Trophoblast cell (in vitro differentiated cells and primary cell): ENCODE data around the gene GYG1.

Experiments
- DNase-seq, 2 donors: peaks; one replicate each; pipeline ENCODE4 v3.0.0-alpha.2; 2016
- H2AFZ ChIP-seq: 2 replicates; pipeline ENCODE4 v1.6.1; 2013; ENCODE audit warnings: low read length, moderate library complexity, mild to moderate bottlenecking; ENCODE audit not compliant: insufficient read depth, poor library complexity
- H2AK5ac ChIP-seq: 2 replicates; pipeline ENCODE4 v1.6.1; 2013; ENCODE audit warnings: mild to moderate bottlenecking, low read length
- H2BK120ac ChIP-seq: 2 replicates; pipeline ENCODE4 v1.6.1; 2013; ENCODE audit warnings: low read length, mild to moderate bottlenecking, moderate library complexity; ENCODE audit not compliant: insufficient read depth, poor library complexity
- H2BK12ac ChIP-seq: 2 replicates; pipeline ENCODE4 v1.6.1; 2013; ENCODE audit warnings: mild to moderate bottlenecking, low read length, moderate library complexity
- H2BK5ac ChIP-seq: 2 replicates; pipeline ENCODE4 v1.6.1; 2013; ENCODE audit warnings: low read length, low read depth, moderate library complexity, mild to moderate bottlenecking; ENCODE audit not compliant: poor library complexity
- H3K14ac ChIP-seq: 2 replicates; pipeline ENCODE4 v1.6.1; 2013; ENCODE audit warnings: mild to moderate bottlenecking, low read length
- H3K18ac ChIP-seq: 2 replicates; pipeline ENCODE4 v1.6.1; 2013; ENCODE audit warnings: mild to moderate bottlenecking, low read length
- H3K23ac ChIP-seq: 2 replicates; pipeline ENCODE4 v1.6.1; 2013; ENCODE audit warnings: low read length
- H3K27ac ChIP-seq: 2 replicates; pipeline ENCODE4 v1.5.1; 2013; ENCODE audit warnings: low read depth, mild to moderate bottlenecking, inconsistent platforms, low read length, moderate library complexity
- H3K27me3 ChIP-seq: 2 replicates; pipeline ENCODE4 v1.6.1; 2013; ENCODE audit warnings: inconsistent platforms, mild to moderate bottlenecking, low read length, moderate library complexity; ENCODE audit not compliant: insufficient read depth
- H3K36me3 ChIP-seq, 2 experiments: 1 replicate in 1 of 2; 2 replicates in 1 of 2; pipeline ENCODE4 v1.6.1; 2013; ENCODE audit warnings: low read length in 2 of 2, mild to moderate bottlenecking in 2 of 2, moderate library complexity in 1 of 2; ENCODE audit not compliant: insufficient read depth in 2 of 2, control insufficient read depth in 1 of 2
- H3K4ac ChIP-seq: 2 replicates; pipeline ENCODE4 v1.6.1; 2013; ENCODE audit warnings: low read depth, mild to moderate bottlenecking, low read length, moderate library complexity
- H3K4me1 ChIP-seq, 2 experiments: 1 replicate in 1 of 2; 2 replicates in 1 of 2; pipeline ENCODE4 v1.6.1; 2013; ENCODE audit warnings: low read length in 2 of 2, mild to moderate bottlenecking in 2 of 2, moderate library complexity in 1 of 2; ENCODE audit not compliant: insufficient read depth in 2 of 2, control insufficient read depth in 1 of 2
- H3K4me2 ChIP-seq: 2 replicates; pipeline ENCODE4 v1.6.1; 2013; ENCODE audit warnings: inconsistent platforms, mild to moderate bottlenecking, low read length, moderate library complexity
- H3K4me3 ChIP-seq: 2 replicates; pipeline ENCODE4 v1.5.1; 2013; ENCODE audit warnings: mild to moderate bottlenecking, low read depth, low read length, inconsistent platforms
- H3K79me1 ChIP-seq: one replicate; pipeline ENCODE4 v1.6.1; 2013; ENCODE audit warnings: low read length
- H3K79me2 ChIP-seq: 2 replicates; pipeline ENCODE4 v1.6.1; 2013; ENCODE audit warnings: low read length, mild to moderate bottlenecking; ENCODE audit not compliant: control insufficient read depth, insufficient read depth, poor library complexity
- H3K9ac ChIP-seq: 2 replicates; pipeline ENCODE4 v1.6.1; 2013; ENCODE audit warnings: mild to moderate bottlenecking, low read length
- H3K9me3 ChIP-seq: 2 replicates; pipeline ENCODE4 v1.6.1; 2013; ENCODE audit warnings: low read depth, mild to moderate bottlenecking, control low read depth, inconsistent platforms, low read length; ENCODE audit not compliant: insufficient read depth
- H4K12ac ChIP-seq: 2 replicates; pipeline ENCODE4 v1.6.1; 2013; ENCODE audit warnings: low read depth, mild to moderate bottlenecking, low read length, moderate library complexity
- H4K8ac ChIP-seq: 2 replicates; pipeline ENCODE4 v1.6.1; 2013; ENCODE audit warnings: low read depth, mild to moderate bottlenecking, low read length, moderate library complexity
- H4K91ac ChIP-seq: one replicate; pipeline ENCODE4 v1.6.1; 2013; ENCODE audit warnings: low read depth, mild to moderate bottlenecking, low read length, moderate library complexity
- WGBS: extraction: QIAGEN DNeasy Blood & Tissue Kit; methylation state at CpG from one replicate; pipeline ENCODE4 v1.1.7; 2013; ENCODE audit warnings: missing lambda C conversion rate; ENCODE audit not compliant: insufficient read length, insufficient coverage; ENCODE audit errors: extremely low coverage; 5-methylcytosine and 5-hydroxymethylcytosine counted together

Gene GYG1

DNA sequence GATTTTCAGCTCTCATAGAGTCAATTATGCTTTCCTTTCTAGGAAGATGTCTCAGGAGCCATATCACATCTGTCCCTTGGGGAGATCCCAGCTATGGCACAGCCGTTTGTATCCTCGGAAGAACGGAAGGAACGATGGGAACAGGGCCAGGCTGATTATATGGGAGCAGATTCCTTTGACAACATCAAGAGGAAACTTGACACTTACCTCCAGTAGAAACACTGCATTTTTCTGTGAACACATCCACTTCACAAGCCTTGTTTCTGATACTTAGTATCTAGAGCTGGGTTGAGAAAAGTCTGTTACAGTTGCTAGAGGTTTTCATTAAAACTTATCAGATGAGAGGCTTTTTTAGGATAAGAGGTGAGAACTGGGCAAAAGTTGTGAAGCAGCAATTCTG, 35.4 kb downstream of the GYG1 start:
- no peak overlapping the region for H3K4me3 ChIP-seq
- no peak overlapping the region for H2BK5ac ChIP-seq
- H2BK12ac ChIP-seq, result no peak overlapping the region
- H2AFZ ChIP-seq, result no peak overlapping the region
- H3K14ac ChIP-seq, result no peak overlapping the region
- H4K12ac ChIP-seq, result no peak overlapping the region
- H2AK5ac ChIP-seq, result no peak overlapping the region
- H3K4me2 ChIP-seq, result no peak overlapping the region
- H3K27me3 ChIP-seq, result no peaks in the 10 kb centered on the region
- no CpG with 5 or more reads among the region's 4 CpGs for WGBS
- H3K18ac ChIP-seq, result no peak overlapping the region
- H3K4me1 ChIP-seq, result no peaks in the 10 kb centered on the region
- no peak for DNase-seq
- no peak overlapping the region for H3K27ac ChIP-seq
- peaks cover 2 to 11% of the 10 kb centered on the region in 2 experiments for H3K36me3 ChIP-seq
- H3K79me2 ChIP-seq, result no peaks in the 10 kb centered on the region
- H3K9me3 ChIP-seq, result peaks cover 2% of the 10 kb centered on the region
- no peak overlapping the region for H4K8ac ChIP-seq
- H2BK120ac ChIP-seq, result no peak overlapping the region
- no peak overlapping the region for H3K9ac ChIP-seq
- no peak overlapping the region for H4K91ac ChIP-seq
- H3K4ac ChIP-seq, result no peak overlapping the region
- no peak overlapping the region for H3K23ac ChIP-seq
- no peaks in the 10 kb centered on the region for H3K79me1 ChIP-seq

DNA sequence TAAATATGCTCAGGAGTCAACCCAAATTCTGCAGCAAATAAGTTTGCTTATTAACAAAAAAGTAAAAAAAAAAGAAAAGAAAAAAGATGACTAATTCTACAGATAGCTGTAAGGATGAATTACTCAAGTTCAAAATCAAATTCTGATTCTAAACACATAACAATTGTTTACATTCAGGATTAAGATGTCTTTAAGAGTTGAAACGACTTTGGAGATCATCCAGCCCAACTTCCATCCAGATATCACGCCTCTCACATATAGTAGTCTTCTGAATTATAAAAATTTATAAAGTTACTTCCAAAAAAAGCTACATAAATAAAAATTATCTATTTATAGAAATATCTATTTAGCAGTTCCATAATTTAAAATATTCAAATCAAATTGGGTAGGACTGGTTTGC, 39.8 kb downstream of the GYG1 start:
- no peak overlapping the region for H4K91ac ChIP-seq
- H3K27ac ChIP-seq, result no peak overlapping the region
- no CpG with 5 or more reads among the region's 2 CpGs for WGBS

DNA sequence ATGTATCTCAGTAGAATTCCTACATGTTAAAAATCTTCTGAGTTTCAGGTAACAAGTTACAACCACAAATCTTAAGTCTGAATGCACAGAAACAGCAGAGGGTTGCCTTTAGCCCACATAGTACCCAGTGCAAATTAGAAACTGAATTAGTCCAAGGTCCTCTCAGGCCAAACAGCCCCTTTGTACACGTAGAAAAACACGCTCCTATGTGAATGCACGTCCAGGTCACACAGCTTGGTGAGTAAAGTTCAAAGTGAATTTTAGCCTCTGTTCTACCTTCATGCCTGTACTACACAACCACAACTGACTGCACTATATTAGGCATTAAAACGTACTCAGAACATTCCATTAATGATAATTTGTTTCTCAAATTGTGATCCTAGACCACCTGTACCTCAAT, 46.3 kb downstream of the GYG1 start:
- Histone ChIP-seq H3K36me3 (peaks cover 3 to 5% of the 10 kb centered on the region in 2 experiments), H3K4me1 (no peaks in the 10 kb centered on the region), H3K27me3 (no peaks in the 10 kb centered on the region), H3K14ac (no peak overlapping the region), H4K8ac (no peak overlapping the region), H2BK5ac (no peak overlapping the region), H3K4ac (no peak overlapping the region), H3K23ac (no peak overlapping the region), H2AFZ (no peak overlapping the region), H3K9me3 (no peaks in the 10 kb centered on the region), H4K12ac (no peak overlapping the region), H3K79me1 (no peaks in the 10 kb centered on the region), H4K91ac (no peak overlapping the region), H2BK12ac (no peak overlapping the region), H3K79me2 (no peaks in the 10 kb centered on the region), H3K9ac (no peak overlapping the region), H3K18ac (no peak overlapping the region), H3K4me2 (no peak overlapping the region), H3K4me3 (no peak overlapping the region), H3K27ac (no peak overlapping the region), H2AK5ac (no peak overlapping the region), H2BK120ac (no peak overlapping the region)
- WGBS, result no CpG with 5 or more reads among the region's 4 CpGs
- DNase-seq, result no peak

More for the DNA sequence above, 39.8 kb downstream of the GYG1 start:
- Histone ChIP-seq H3K9me3 (no peaks in the 10 kb centered on the region), H3K4me3 (no peak overlapping the region), H2AFZ (no peak overlapping the region), H3K18ac (no peak overlapping the region), H3K23ac (no peak overlapping the region), H3K4ac (no peak overlapping the region), H3K36me3 (peaks cover 0 to 2% of the 10 kb centered on the region in 2 experiments), H3K79me1 (no peaks in the 10 kb centered on the region), H2BK12ac (no peak overlapping the region), H2BK5ac (no peak overlapping the region), H2AK5ac (no peak overlapping the region), H3K4me2 (no peak overlapping the region), H3K27me3 (no peaks in the 10 kb centered on the region), H3K9ac (no peak overlapping the region), H3K14ac (no peak overlapping the region), H4K12ac (no peak overlapping the region), H3K79me2 (no peaks in the 10 kb centered on the region), H4K8ac (no peak overlapping the region), H2BK120ac (no peak overlapping the region), H3K4me1 (no peaks in the 10 kb centered on the region)
- DNase-seq, result no peak

DNA sequence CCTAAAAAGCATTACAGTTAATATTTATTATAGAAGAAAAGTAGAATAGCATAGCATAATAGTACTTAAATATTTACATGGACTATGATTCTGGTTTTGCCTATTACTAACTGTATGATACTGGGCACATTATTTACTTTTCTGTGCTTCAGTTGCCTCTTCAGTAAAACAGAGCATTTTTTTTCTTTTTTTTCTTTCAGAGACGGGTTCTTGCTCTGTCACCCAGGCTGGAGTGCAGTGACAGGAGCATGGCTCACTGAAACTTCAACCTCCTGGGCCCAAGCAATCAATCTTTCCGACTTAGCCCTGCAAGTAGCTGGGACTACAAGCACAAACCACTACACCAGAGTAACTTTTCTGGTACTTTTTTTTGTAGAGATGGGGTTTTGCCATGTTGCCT, 47.0 kb downstream of the GYG1 start:
- Histone ChIP-seq H2AK5ac (no peak overlapping the region), H2BK120ac (no peak overlapping the region), H4K8ac (no peak overlapping the region), H3K18ac (no peak overlapping the region), H3K27me3 (no peaks in the 10 kb centered on the region), H3K9me3 (no peaks in the 10 kb centered on the region), H3K4me3 (no peak overlapping the region), H2BK12ac (no peak overlapping the region), H3K4ac (no peak overlapping the region), H3K4me2 (no peak overlapping the region), H3K23ac (no peak overlapping the region), H3K79me2 (no peaks in the 10 kb centered on the region), H3K9ac (no peak overlapping the region), H3K27ac (no peak overlapping the region), H2BK5ac (no peak overlapping the region), H3K4me1 (no peaks in the 10 kb centered on the region), H3K14ac (no peak overlapping the region), H3K79me1 (no peaks in the 10 kb centered on the region), H4K12ac (no peak overlapping the region), H3K36me3 (peaks cover 3 to 5% of the 10 kb centered on the region in 2 experiments), H2AFZ (no peak overlapping the region), H4K91ac (no peak overlapping the region)
- no CpG with 5 or more reads among the region's 2 CpGs for WGBS
- DNase-seq, result no peak
